ENCODE measurements around the gene KHDC3L. TPM values are rescaled to one million over a fixed set of nuclear protein-coding genes. Genes with fewer than 3 reads are reported as not detected.

The KHDC3L gene
- total and polyA plus RNA-seq, 10 of the 15 experiments (the other 5 are each of a cell fraction or from before 2014, with no cell fraction given), result not detected

DNA sequence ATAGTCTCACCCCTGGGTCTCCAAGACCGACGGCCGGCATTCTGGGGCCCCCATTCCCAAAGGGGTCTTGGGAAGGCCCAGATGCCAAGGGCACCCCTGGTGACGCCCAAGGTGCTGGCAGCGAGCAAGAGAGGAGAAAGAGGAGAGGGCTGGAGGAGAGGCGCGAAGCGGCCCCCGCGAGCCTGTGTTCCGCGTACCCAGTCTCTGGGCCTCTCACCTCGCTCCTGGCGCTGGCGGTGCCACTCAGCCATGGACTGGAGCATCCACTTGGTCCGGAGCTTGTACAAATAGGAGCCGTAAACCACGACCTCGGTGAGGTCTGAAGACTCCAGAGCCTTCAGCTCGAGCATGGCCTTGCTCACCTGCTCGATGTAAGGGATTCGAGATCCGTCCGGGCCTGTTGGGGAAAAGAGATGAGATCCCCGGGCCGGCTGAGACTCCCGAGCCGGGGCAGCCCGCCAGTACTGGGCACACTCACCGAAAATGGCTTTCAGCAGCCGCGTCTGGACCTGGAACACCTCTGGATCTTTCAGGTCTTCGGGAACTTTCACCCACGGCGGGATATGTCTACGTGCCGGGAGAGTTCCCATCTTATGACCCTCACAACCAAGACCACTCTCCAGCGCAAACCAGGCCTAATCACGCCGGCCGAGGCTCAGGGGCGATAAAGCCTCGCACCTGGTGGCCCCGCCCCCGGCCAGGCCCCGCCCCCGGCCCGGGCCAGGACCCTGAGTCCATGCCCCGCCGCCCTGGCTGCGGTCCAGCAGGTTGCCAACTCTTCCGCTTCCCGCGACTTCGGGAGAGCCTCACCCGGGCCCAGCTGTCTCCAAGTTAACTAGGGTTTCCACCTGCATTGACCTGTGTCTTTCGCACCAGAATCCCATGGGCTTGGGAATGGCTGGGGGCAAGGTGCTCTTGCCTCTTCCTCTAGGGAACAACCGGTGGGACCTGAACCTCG, 8.5 kb upstream of the KHDC3L start, which contains the start of gene DPPA5 (continued):
- TF ChIP-seq, protein P1, sequence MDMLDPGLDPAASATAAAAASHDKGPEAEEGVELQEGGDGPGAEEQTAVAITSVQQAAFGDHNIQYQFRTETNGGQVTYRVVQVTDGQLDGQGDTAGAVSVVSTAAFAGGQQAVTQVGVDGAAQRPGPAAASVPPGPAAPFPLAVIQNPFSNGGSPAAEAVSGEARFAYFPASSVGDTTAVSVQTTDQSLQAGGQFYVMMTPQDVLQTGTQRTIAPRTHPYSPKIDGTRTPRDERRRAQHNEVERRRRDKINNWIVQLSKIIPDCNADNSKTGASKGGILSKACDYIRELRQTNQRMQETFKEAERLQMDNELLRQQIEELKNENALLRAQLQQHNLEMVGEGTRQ (IDR thresholded peaks at IDR 0.05; ENCODE audit: borderline replicate concordance, low read depth, low read length), result no peak
- TF ChIP-seq, protein P2, sequence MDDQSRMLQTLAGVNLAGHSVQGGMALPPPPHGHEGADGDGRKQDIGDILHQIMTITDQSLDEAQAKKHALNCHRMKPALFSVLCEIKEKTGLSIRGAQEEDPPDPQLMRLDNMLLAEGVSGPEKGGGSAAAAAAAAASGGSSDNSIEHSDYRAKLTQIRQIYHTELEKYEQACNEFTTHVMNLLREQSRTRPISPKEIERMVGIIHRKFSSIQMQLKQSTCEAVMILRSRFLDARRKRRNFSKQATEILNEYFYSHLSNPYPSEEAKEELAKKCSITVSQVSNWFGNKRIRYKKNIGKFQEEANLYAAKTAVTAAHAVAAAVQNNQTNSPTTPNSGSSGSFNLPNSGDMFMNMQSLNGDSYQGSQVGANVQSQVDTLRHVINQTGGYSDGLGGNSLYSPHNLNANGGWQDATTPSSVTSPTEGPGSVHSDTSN (IDR thresholded peaks at IDR 0.05; ENCODE audit: insufficient replicate concordance, low read depth, low read length), result no peak
- TF ChIP-seq, protein P3, sequence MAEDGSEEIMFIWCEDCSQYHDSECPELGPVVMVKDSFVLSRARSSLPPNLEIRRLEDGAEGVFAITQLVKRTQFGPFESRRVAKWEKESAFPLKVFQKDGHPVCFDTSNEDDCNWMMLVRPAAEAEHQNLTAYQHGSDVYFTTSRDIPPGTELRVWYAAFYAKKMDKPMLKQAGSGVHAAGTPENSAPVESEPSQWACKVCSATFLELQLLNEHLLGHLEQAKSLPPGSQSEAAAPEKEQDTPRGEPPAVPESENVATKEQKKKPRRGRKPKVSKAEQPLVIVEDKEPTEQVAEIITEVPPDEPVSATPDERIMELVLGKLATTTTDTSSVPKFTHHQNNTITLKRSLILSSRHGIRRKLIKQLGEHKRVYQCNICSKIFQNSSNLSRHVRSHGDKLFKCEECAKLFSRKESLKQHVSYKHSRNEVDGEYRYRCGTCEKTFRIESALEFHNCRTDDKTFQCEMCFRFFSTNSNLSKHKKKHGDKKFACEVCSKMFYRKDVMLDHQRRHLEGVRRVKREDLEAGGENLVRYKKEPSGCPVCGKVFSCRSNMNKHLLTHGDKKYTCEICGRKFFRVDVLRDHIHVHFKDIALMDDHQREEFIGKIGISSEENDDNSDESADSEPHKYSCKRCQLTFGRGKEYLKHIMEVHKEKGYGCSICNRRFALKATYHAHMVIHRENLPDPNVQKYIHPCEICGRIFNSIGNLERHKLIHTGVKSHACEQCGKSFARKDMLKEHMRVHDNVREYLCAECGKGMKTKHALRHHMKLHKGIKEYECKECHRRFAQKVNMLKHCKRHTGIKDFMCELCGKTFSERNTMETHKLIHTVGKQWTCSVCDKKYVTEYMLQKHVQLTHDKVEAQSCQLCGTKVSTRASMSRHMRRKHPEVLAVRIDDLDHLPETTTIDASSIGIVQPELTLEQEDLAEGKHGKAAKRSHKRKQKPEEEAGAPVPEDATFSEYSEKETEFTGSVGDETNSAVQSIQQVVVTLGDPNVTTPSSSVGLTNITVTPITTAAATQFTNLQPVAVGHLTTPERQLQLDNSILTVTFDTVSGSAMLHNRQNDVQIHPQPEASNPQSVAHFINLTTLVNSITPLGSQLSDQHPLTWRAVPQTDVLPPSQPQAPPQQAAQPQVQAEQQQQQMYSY (CRISPR knock-in tag; IDR thresholded peaks at IDR 0.05), result no peak
- TF ChIP-seq MEF2A (IDR thresholded peaks at IDR 0.05; ENCODE audit: insufficient read depth, low read depth, low read length) (no peak), GABPA (IDR thresholded peaks at IDR 0.05; ENCODE audit: low read depth) (no peak)

All from GM12878 (cell line).